Prostate gland (tissue), 2 donors: ENCODE data around the gene PROB1.

Source experiments
- CTCF ChIP-seq, 4 experiments: fragments of 200-600 bp in 2 of 4; fragments of 450-650 bp in 2 of 4; sonication (generic) in 2 of 4; IDR thresholded peaks; 1 replicate in 3 of 4; 2 replicates in 1 of 4; pipeline ENCODE4 v1.5.1; 2016 to 2019; ENCODE audit warnings: antibody characterized with exemption in 4 of 4, mild to moderate bottlenecking in 2 of 4, moderate library complexity in 2 of 4
- POLR2AphosphoS5 ChIP-seq: sonication (generic); formaldehyde crosslinking; IDR thresholded peaks from one replicate; pipeline ENCODE4 v1.6.1; 2017; ENCODE audit warnings: antibody characterized with exemption

- TF ChIP-seq POLR2AphosphoS5 (no peak), CTCF (IDR thresholded peaks at IDR 0.05) (no peak)
Observed at GRCh38 chr5:139389701-139390638, 4.9 kb downstream of the PROB1 start, which contains the start of gene MZB1.
